ENCODE data around the gene RNF113B. TPM values are rescaled to one million over a fixed set of nuclear protein-coding genes. Genes with fewer than 3 reads are reported as not detected.

RNF113B gene
- total and polyA plus RNA-seq, 2 of the 4 experiments (the other 2 are of a cell fraction): not detected

- H4K91ac ChIP-seq (ENCODE audit: insufficient read depth, low read depth, low read length): no peak overlapping the region
- no peak overlapping the region for H3K23ac ChIP-seq (ENCODE audit: low read depth, low read length)
- no peak overlapping the region for H3K9ac ChIP-seq (ENCODE audit: low read depth, low read length)
- dilution Hi-C loops (cut with HindIII; ENCODE audit: low sequenced_read_pairs, unreplicated experiment) (no loop called here), intact Hi-C loops (cut with micrococcal nuclease) (no loop called here), in situ Hi-C loops (cut with MboI; ENCODE audit: low sequenced_read_pairs) (no loop called here)
- no peak overlapping the region for H4K8ac ChIP-seq (ENCODE audit: low read depth in 2 of 2, low read length in 2 of 2)
- ChIA-PET CTCF (no interaction called here), POLR2A (ENCODE audit: unreplicated experiment) (no interaction called here)
- H2AFZ ChIP-seq (replicated peaks; ENCODE audit: low read length, poor library complexity): no peak overlapping the region
- H3K18ac ChIP-seq (ENCODE audit: low read depth, low read length): no peak overlapping the region; the same call in 1 of the 2 replicates
- H3K4me1 ChIP-seq (ENCODE audit: control insufficient read depth, insufficient read depth, low read length): peaks cover 21% of the 10 kb centered on the region
- no peak overlapping the region for H3K14ac ChIP-seq (replicated peaks; ENCODE audit: low read depth, low read length)
- no peak overlapping the region for H3K4me2 ChIP-seq (ENCODE audit: low read depth, low read length)
- H4K5ac ChIP-seq (ENCODE audit: low read depth, low read length): no peak overlapping the region
- H3K36me3 ChIP-seq (ENCODE audit: control insufficient read depth, insufficient read depth, low read length): peaks cover 13% of the 10 kb centered on the region
- ATAC-seq (ENCODE audit: low read depth) (no peak), DNase-seq (no peak)
- H2AK5ac ChIP-seq (ENCODE audit: low read depth, low read length): no peak overlapping the region
- H3K56ac ChIP-seq (ENCODE audit: extremely low read depth, insufficient read depth, low read length): no peak overlapping the region
- no peaks in the 10 kb centered on the region for H3K27me3 ChIP-seq (ENCODE audit: control insufficient read depth, insufficient read depth, low read length)
- H4K20me1 ChIP-seq (ENCODE audit: insufficient read depth, low read length): peaks cover 20% of the 10 kb centered on the region
- H3K4ac ChIP-seq (ENCODE audit: low read depth, low read length): no peak overlapping the region
- no peak overlapping the region for H3K27ac ChIP-seq (ENCODE audit: insufficient read depth, low read length)
- H3K9me3 ChIP-seq (ENCODE audit: control insufficient read depth, insufficient read depth, low read length): no peaks in the 10 kb centered on the region
- H2BK5ac ChIP-seq (ENCODE audit: low read depth, low read length, poor library complexity, severe bottlenecking): no peak overlapping the region
- peaks cover 66 to 87% of the 10 kb centered on the region in 2 experiments for H3K79me1 ChIP-seq (ENCODE audit: low read depth in 1 of 2, low read length in 2 of 2)
- no peak overlapping the region for H2BK20ac ChIP-seq (ENCODE audit: low read depth, low read length)
- TF ChIP-seq FOS (IDR thresholded peaks at IDR 0.05; ENCODE audit: low read depth, low read length): no peak
- TF ChIP-seq POLR2A (IDR thresholded peaks at IDR 0.05; ENCODE audit: low read depth, low read length): no peak
- TF ChIP-seq SMC3 (IDR thresholded peaks at IDR 0.05; ENCODE audit: low read depth, low read length): no peak
- TF ChIP-seq NFE2L2 (IDR thresholded peaks at IDR 0.05; ENCODE audit: low read depth, low read length): no peak
- TF ChIP-seq BHLHE40 (IDR thresholded peaks at IDR 0.05; ENCODE audit: low read depth, low read length): no peak
- no peak for TF ChIP-seq CTCF (conservative IDR thresholded peaks at IDR 0.05; ENCODE audit: low read depth, low read length)
- no peak for TF ChIP-seq RAD21 (IDR thresholded peaks at IDR 0.05; ENCODE audit: low read length)
- H3K9me1 ChIP-seq (ENCODE audit: insufficient read depth, low read length): peaks cover 26% of the 10 kb centered on the region
- WGBS, 2 experiments (ENCODE audit: extremely low coverage in 2 of 2, insufficient read length in 1 of 2): no CpG with 5 or more reads among the region's 5 CpGs
- H2BK120ac ChIP-seq (ENCODE audit: low read depth, low read length): no peak overlapping the region
- H2AK9ac ChIP-seq (replicated peaks; ENCODE audit: low read depth, low read length, poor library complexity): no peak overlapping the region
- no TSS peak for BruUV-seq (replicated peaks)
- no peak overlapping the region for H3K4me3 ChIP-seq (ENCODE audit: insufficient read depth, low read depth, low read length)
- no peak overlapping the region for H2BK15ac ChIP-seq (ENCODE audit: low read depth, low read length)
These were observed 49.4 kb upstream of the RNF113B start for GRCh38 chr13:98226496-98226895.
